Measurements from ENCODE around the gene RELL2.

RELL2 gene

DNA sequence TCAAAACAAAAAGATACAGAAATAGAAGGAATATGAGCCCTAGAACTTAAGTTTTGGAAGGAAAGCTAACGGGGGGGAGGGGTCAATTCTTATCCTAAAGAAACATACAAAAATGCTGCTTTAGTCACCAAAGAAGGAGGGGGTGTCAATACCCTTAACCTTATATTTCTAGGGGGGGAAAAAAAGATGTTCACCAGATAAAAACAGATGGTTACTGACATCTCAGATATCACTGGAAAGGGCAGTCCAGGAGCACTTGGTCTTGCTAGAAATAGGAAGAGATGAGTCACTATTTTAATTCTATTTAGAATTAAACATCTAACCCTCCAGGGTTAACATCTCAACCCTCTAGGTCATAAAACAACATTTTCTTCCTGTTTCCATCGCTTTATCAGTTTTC lies 19.7 kb upstream of the RELL2 start:
- TF ChIP-seq, protein P1, sequence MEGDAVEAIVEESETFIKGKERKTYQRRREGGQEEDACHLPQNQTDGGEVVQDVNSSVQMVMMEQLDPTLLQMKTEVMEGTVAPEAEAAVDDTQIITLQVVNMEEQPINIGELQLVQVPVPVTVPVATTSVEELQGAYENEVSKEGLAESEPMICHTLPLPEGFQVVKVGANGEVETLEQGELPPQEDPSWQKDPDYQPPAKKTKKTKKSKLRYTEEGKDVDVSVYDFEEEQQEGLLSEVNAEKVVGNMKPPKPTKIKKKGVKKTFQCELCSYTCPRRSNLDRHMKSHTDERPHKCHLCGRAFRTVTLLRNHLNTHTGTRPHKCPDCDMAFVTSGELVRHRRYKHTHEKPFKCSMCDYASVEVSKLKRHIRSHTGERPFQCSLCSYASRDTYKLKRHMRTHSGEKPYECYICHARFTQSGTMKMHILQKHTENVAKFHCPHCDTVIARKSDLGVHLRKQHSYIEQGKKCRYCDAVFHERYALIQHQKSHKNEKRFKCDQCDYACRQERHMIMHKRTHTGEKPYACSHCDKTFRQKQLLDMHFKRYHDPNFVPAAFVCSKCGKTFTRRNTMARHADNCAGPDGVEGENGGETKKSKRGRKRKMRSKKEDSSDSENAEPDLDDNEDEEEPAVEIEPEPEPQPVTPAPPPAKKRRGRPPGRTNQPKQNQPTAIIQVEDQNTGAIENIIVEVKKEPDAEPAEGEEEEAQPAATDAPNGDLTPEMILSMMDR (IDR thresholded peaks at IDR 0.05; ENCODE audit: insufficient read depth, low read length, poor library complexity, severe bottlenecking) = no peak
- Histone ChIP-seq H3K27me3 (replicated peaks; ENCODE audit: control insufficient read depth, insufficient read depth, low read length) (no peaks in the 10 kb centered on the region), H3K36me3 (ENCODE audit: control insufficient read depth, insufficient read depth, low read length) (peaks cover 5% of the 10 kb centered on the region), H3K4me3 (replicated peaks; ENCODE audit: low read depth, low read length) (peak overlapping the region; percentile 81)
- DNase-seq (ENCODE audit: extremely low read depth, insufficient read length) = no peak

DNA sequence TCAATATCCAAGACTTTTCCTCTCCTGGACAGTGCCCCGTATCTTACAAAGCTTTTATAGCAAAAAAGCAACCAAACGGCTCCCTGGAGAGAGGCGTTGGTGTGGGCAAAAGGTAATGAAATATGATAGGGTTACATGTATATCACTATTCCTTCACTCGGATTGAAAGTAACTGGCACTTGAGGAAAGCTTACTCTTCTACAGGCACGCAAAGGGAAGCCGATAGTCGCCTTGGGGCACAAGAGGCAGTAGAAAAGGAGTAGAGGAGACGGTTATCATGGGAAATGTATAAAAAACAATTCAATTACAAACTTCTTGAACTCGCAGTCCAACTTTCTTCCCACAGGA lies 19.1 kb upstream of the RELL2 start:
- Histone ChIP-seq H3K4me3 (replicated peaks; ENCODE audit: low read depth, low read length) (peak overlapping the region; percentile 81), H3K36me3 (ENCODE audit: control insufficient read depth, insufficient read depth, low read length) (peaks cover 5% of the 10 kb centered on the region), H3K27me3 (replicated peaks; ENCODE audit: control insufficient read depth, insufficient read depth, low read length) (no peaks in the 10 kb centered on the region)
- DNase-seq (ENCODE audit: extremely low read depth, insufficient read length) = no peak
- TF ChIP-seq, protein P1 (IDR thresholded peaks at IDR 0.05; ENCODE audit: insufficient read depth, low read length, poor library complexity, severe bottlenecking) = no peak

GRCh38 chr5:141618030-141618803 lies 18.6 kb upstream of the RELL2 start:
- TF ChIP-seq, protein P1 (IDR thresholded peaks at IDR 0.05; ENCODE audit: insufficient read depth, low read length, poor library complexity, severe bottlenecking) = no peak
- H3K4me3 ChIP-seq (replicated peaks; ENCODE audit: low read depth, low read length) = peak overlapping the region; percentile 81
- no peak for DNase-seq (ENCODE audit: extremely low read depth, insufficient read length)
- peaks cover 5% of the 10 kb centered on the region for H3K36me3 ChIP-seq (ENCODE audit: control insufficient read depth, insufficient read depth, low read length)
- no peaks in the 10 kb centered on the region for H3K27me3 ChIP-seq (replicated peaks; ENCODE audit: control insufficient read depth, insufficient read depth, low read length)

DNA sequence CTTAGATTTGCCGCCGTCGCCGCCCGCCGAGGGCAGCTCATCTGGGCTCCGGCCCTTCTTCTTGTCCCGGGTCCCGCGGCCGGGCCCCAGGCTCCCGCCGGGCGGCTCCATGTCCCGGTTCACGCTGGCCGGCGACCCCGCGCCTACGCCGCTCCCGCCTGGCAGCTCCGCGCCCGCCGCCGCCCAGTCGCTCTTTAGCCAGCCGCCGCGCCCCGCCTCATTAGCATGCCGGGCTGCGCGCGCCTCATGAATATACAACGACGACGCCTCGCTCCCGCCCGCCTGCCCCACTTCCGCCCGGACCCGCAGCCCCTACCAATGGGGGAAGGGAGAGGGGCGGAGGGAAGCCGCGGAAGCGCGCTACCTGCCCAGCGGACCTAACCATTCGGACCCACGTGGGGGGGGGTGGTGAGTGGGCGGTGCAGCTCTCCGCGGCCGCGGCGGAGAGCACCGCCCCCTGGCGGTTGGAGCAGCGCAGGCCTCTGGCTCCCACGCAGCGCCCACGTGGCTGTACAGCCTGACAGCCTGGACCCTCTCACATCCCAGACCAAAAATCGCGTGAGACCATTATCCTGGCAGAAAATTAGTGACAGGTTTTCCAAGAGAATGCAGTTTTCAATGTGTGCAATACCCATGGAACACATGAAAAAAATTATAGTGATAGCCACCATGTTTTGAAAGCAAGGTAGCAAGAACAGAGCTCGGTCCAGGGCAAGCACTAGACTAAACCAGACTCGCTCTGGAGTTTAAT lies 17.8 kb upstream of the RELL2 start, which contains the start of gene DIAPH1:
TSS of gene DIAPH1 (minus strand) at position 197 of the 751 bp plus-strand sequence. CDS start at position 111, 86 bp downstream.
- Histone ChIP-seq H3K4me3 (replicated peaks; ENCODE audit: low read depth, low read length) (peak within 1 kb of the TSS; percentile 81), H3K36me3 (ENCODE audit: control insufficient read depth, insufficient read depth, low read length) (peaks cover 5% of the 10 kb centered on the region), H3K27me3 (replicated peaks; ENCODE audit: control insufficient read depth, insufficient read depth, low read length) (no peaks in the 10 kb centered on the region)
- TF ChIP-seq, protein P1 (IDR thresholded peaks at IDR 0.05; ENCODE audit: insufficient read depth, low read length, poor library complexity, severe bottlenecking) = peak; percentile 96
- DNase-seq (ENCODE audit: extremely low read depth, insufficient read length) = peak; percentile 98

DNA sequence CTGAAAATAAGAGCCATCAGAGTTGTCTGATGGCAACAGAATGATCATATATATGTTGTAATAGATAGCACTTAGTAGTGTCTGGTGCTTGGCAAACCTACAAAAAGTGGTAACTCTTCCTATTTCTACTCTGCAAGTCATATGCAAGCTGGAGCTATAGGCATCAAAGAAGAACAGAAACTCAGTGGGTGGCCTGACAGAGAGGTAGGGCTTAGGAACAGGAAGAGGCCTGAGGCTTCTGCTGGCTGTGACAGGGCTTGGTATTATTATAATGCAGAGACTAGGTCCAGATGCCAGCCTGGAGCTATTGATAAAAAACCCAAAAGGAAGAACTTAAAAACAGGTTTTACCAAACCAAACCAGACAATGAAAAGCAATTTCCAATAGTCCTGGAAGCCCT lies 13.6 kb upstream of the RELL2 start:
- DNase-seq (ENCODE audit: extremely low read depth, insufficient read length) = peak; percentile 48
- TF ChIP-seq, protein P1 (IDR thresholded peaks at IDR 0.05; ENCODE audit: insufficient read depth, low read length, poor library complexity, severe bottlenecking) = no peak
- H3K36me3 ChIP-seq (ENCODE audit: control insufficient read depth, insufficient read depth, low read length) = peaks cover 22% of the 10 kb centered on the region
- no peak overlapping the region for H3K4me3 ChIP-seq (replicated peaks; ENCODE audit: low read depth, low read length)
- H3K27me3 ChIP-seq (replicated peaks; ENCODE audit: control insufficient read depth, insufficient read depth, low read length) = no peaks in the 10 kb centered on the region
